ENCODE measurements around the gene SULT1A1. TPM values are rescaled to one million over a fixed set of nuclear protein-coding genes. Genes with fewer than 3 reads are reported as not detected.
"Not testable (repeated sequence)": the region's sequence is repeated elsewhere in the genome, so short reads cannot be mapped to it uniquely, and the experiment has no call there.

Gene SULT1A1
- total and polyA plus RNA-seq, 2 donors (not counting 1 experiment from before 2014, with no cell fraction given): 4.2 to 7.1 TPM

DNA sequence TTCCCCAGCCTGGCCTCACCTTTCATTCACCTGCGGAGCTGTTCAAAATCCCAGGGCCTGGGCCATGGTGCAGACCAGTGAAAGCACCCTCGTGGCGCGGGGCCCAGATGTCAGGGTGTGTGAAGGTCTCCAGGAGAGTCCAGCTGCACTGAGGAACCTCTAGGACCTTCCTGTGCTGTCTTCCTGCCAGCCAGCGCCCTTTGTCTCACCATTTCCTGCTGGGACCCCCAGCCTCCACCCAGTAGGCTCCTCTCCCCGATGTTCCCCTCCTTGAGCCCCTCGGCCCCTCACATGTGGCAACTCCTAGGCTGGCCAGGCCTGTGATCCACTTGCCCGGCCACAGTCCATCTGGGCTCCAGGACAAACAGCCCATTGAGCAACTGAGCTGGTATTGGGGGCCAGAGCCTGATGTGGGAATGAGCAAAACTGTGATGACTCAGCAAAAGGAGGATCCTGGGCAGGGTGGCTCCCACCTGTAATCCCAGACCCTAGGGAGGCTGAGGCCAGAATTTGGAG is 13.7 kb downstream of the SULT1A1 start:
- TF ChIP-seq EZH2 (IDR thresholded peaks at IDR 0.05; ENCODE audit: borderline replicate concordance, insufficient read depth, low read depth, low read length, poor library complexity, severe bottlenecking): no peak
- TF ChIP-seq, protein P1, sequence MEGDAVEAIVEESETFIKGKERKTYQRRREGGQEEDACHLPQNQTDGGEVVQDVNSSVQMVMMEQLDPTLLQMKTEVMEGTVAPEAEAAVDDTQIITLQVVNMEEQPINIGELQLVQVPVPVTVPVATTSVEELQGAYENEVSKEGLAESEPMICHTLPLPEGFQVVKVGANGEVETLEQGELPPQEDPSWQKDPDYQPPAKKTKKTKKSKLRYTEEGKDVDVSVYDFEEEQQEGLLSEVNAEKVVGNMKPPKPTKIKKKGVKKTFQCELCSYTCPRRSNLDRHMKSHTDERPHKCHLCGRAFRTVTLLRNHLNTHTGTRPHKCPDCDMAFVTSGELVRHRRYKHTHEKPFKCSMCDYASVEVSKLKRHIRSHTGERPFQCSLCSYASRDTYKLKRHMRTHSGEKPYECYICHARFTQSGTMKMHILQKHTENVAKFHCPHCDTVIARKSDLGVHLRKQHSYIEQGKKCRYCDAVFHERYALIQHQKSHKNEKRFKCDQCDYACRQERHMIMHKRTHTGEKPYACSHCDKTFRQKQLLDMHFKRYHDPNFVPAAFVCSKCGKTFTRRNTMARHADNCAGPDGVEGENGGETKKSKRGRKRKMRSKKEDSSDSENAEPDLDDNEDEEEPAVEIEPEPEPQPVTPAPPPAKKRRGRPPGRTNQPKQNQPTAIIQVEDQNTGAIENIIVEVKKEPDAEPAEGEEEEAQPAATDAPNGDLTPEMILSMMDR (IDR thresholded peaks at IDR 0.05): no peak
- H4K20me1 ChIP-seq (ENCODE audit: control insufficient read depth, insufficient read depth, low read length, poor library complexity, severe bottlenecking): no peaks in the 10 kb centered on the region
- H3K36me3 ChIP-seq (replicated peaks in 1 of 2; ENCODE audit: control extremely low read depth in 1 of 2, control insufficient read depth in 1 of 2, extremely low read depth in 1 of 2, insufficient read depth in 2 of 2, low read length in 1 of 2): peaks cover 0 to 3% of the 10 kb centered on the region in 2 experiments
- H3K27ac ChIP-seq (ENCODE audit: low read length in 2 of 2): no peak overlapping the region
- no peaks in the 10 kb centered on the region for H3K27me3 ChIP-seq (replicated peaks in 1 of 4; ENCODE audit: control extremely low read depth in 1 of 4, control insufficient read depth in 3 of 4, insufficient read depth in 4 of 4, low read length in 3 of 4)
- H3K4me3 ChIP-seq (ENCODE audit: control extremely low read depth in 1 of 5, extremely low read depth in 1 of 5, insufficient read depth in 1 of 5, low read depth in 2 of 5, low read length in 4 of 5): no peak overlapping the region
- whole genome bisulfite sequencing (ENCODE audit: insufficient coverage): 60% methylated on average over 7 of the region's 8 CpGs
- no peak overlapping the region for H2AFZ ChIP-seq (ENCODE audit: insufficient read depth, low read depth, low read length, poor library complexity, severe bottlenecking)
- POLR2A ChIA-PET: no interaction called here
- H3K9ac ChIP-seq (ENCODE audit: low read length): no peak overlapping the region
- CTCF ChIA-PET: no interaction called here
- no peaks in the 10 kb centered on the region for H3K79me2 ChIP-seq (ENCODE audit: control insufficient read depth, insufficient read depth, low read length)
- no peak overlapping the region for H3K4me2 ChIP-seq (replicated peaks; ENCODE audit: low read depth, low read length, poor library complexity, severe bottlenecking)
- ATAC-seq (ENCODE audit: low read depth): no peak
- Mint-ChIP-seq H3K4me3 (no peak overlapping the region), H3K27me3 (no peaks in the 10 kb centered on the region), H3K4me1 (peaks cover 2% of the 10 kb centered on the region), H3K27ac (no peak overlapping the region), H3K9me3 (ENCODE audit: insufficient read depth) (no peaks in the 10 kb centered on the region)
- no peaks in the 10 kb centered on the region for H3K9me3 ChIP-seq (ENCODE audit: control extremely low read depth in 1 of 3, control insufficient read depth in 2 of 3, insufficient read depth in 1 of 3, low read length in 2 of 3)
- no peak for DNase-seq
- H3K4me1 ChIP-seq (ENCODE audit: control insufficient read depth in 2 of 2, insufficient read depth in 2 of 2, low read length in 2 of 2): no peaks in the 10 kb centered on the region
- intact Hi-C loops (cut with micrococcal nuclease): no loop called here

DNA sequence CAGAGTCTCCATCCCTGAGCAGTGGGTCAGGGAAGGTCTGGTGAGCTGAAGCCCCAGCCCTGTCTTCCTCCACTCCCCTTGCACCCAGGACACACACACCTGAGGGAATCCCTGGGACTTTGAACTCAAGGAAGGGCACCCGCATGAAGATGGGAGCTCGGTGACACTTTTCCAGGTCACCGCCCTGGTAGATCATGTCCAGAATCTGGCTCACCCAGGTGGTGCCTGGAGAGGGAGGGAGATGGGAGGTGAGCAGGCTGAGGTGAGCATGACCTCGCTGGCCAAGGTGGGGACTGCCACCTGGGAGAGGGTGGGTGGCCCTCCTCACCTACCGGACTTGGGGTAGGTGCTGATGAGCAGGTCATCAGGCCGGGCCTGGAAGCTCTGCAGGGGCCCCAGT is 14.4 kb downstream of the SULT1A1 start:
- H3K27me3 ChIP-seq (replicated peaks in 1 of 4; ENCODE audit: control extremely low read depth in 1 of 4, control insufficient read depth in 3 of 4, insufficient read depth in 4 of 4, low read length in 3 of 4); POLR2A ChIA-PET; H3K4me1 ChIP-seq (ENCODE audit: control insufficient read depth in 2 of 2, insufficient read depth in 2 of 2, low read length in 2 of 2); H3K79me2 ChIP-seq (ENCODE audit: control insufficient read depth, insufficient read depth, low read length); H3K4me2 ChIP-seq (replicated peaks; ENCODE audit: low read depth, low read length, poor library complexity, severe bottlenecking); CTCF ChIA-PET; H3K4me3 Mint-ChIP-seq; H3K27me3 Mint-ChIP-seq; ATAC-seq (ENCODE audit: low read depth); H3K4me3 ChIP-seq (ENCODE audit: control extremely low read depth in 1 of 5, extremely low read depth in 1 of 5, insufficient read depth in 1 of 5, low read depth in 2 of 5, low read length in 4 of 5); intact Hi-C loops (cut with micrococcal nuclease); H3K27ac Mint-ChIP-seq; H3K36me3 ChIP-seq (replicated peaks in 1 of 2; ENCODE audit: control extremely low read depth in 1 of 2, control insufficient read depth in 1 of 2, extremely low read depth in 1 of 2, insufficient read depth in 2 of 2, low read length in 1 of 2); DNase-seq; H3K9me3 Mint-ChIP-seq (ENCODE audit: insufficient read depth); H2AFZ ChIP-seq (ENCODE audit: insufficient read depth, low read depth, low read length, poor library complexity, severe bottlenecking); H4K20me1 ChIP-seq (ENCODE audit: control insufficient read depth, insufficient read depth, low read length, poor library complexity, severe bottlenecking); H3K9me3 ChIP-seq (ENCODE audit: control extremely low read depth in 1 of 3, control insufficient read depth in 2 of 3, insufficient read depth in 1 of 3, low read length in 2 of 3); H3K9ac ChIP-seq (ENCODE audit: low read length); H3K27ac ChIP-seq (ENCODE audit: low read length in 2 of 2); H3K4me1 Mint-ChIP-seq: not testable (repeated sequence)
- WGBS (ENCODE audit: insufficient coverage): no CpG with 5 or more reads among the region's 6 CpGs
